GM19328 (cell line): ENCODE results near the gene KCND3.

ENCODE experiments used
- ATAC-seq: cut with Tn5 transposase; IDR thresholded peaks from one replicate; pipeline ENCODE4 v1.9.1; 2021; ENCODE audit warnings: mild to moderate bottlenecking, moderate library complexity; ENCODE audit not compliant: unreplicated experiment

Gene KCND3

DNA sequence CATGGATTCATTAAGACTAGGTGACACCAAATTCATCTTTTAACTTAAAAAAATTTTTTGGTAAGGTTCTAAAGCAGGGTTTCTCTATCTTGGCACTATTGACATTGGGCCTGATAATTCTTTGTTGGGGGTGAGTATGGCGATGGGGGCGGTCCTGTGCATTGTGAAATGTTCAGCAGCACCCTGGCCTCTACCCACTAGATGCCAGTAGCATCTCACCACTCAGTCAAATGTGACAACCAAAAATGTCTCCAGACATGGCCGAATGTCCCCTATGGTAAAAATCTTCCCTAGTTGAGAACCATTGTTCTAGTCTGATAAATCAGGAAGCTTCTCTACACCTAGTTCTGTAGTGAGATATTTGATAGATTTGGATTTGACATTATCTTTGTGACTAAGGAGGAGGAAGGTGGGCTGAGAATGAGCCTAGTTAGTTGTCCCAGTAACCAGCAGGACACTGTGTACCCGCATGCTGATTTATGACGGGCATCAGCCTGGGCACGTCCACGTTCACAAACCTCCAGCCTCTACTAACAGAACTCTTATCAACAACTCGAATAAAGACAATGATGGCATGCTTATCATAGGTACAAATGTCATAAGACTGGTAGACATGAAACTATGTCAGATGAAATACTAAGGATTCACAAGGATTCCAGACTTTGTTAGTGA, 104.6 kb downstream of the KCND3 start:
- ATAC-seq: no peak

DNA sequence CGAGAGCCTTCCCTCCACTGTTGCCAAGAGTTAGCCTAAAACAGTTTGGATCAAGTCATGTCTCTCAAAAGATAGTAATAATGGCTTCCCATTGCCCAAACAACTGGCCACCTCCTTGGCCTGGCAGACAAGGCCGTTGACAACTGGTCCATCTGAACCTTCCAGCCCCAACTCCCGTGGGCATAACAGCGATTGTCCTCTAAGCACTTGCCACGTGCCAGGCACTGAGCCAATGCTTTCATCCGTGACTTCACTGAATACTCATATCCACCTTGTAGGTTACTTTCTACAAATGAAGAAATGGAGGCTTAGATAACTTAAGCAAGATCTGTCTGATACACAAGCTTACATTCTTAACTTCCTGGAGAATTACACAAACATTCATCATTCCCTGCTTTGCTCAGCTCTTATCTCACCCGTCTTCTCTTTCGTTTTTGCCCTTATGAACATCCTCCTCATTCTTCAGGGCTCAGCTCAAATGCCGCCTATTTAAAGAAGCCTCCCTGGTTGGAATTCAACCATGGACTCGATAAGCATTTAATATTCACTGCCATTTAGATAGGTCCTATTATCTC, 106.4 kb downstream of the KCND3 start:
- no peak for ATAC-seq

DNA sequence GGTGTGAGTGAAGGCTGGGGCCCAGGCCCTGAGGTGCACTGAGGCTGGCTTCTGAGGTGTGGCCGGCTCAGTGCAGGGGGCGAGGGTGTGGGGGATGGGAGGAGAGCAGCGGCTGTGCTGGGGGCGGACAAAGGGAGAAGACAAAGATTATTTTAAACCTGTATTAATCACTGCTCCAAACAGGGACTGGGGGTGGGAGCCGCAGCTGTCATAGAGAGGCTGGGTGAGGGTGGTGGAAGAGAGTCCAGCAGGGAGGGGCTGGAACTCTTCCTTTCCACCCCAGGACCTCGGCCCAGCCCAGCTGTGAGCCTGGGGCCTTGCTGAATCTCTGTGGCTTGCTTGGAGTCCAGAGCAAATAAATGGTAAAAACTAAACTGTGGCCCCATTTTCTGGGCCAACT, 106.9 kb downstream of the KCND3 start:
- ATAC-seq: no peak

- ATAC-seq: no peak
Measured at GRCh38 chr1:111880881-111881837, 108.3 kb downstream of the KCND3 start.

GRCh38 chr1:111879081-111879480, 110.4 kb downstream of the KCND3 start:
- no peak for ATAC-seq

DNA sequence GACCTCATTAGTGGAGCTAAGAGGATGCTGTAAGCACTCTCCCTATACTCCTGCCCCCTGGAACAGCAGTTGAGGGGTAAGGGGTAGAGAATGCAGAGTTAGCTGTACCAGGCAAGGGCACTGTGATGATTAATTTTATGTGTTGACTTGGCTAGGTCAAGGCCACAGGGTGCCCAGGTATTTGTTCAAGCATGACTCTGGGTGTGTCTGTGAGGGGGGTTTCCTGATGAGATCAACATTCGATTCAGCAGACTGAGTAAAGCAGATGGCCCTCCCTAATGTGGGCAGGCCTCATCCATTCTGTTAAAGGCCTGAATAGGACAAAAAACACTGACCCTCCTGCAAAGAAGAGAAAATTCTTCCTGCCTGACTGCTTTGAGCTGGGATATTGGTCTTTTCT, 110.8 kb downstream of the KCND3 start:
- no peak for ATAC-seq

DNA sequence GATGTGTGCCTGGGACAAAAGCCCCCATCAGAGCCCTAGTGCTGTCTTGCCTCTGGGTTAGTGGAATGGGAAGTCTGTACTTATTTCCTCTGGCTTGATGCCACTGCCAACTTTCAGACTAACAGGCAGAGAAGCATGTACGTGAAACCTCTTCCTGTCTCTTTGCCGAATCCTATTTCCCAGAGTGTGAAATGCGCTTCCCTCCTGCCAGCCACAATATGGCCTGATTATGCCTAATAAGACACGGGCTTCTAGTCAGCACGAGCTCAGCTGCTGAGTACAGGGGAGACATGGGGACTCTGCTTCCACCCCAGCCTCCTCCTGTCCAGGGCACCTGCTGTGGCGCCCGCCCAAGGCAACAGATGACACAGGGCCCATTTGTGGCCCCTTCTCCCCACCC, 111.4 kb downstream of the KCND3 start:
- no peak for ATAC-seq

DNA sequence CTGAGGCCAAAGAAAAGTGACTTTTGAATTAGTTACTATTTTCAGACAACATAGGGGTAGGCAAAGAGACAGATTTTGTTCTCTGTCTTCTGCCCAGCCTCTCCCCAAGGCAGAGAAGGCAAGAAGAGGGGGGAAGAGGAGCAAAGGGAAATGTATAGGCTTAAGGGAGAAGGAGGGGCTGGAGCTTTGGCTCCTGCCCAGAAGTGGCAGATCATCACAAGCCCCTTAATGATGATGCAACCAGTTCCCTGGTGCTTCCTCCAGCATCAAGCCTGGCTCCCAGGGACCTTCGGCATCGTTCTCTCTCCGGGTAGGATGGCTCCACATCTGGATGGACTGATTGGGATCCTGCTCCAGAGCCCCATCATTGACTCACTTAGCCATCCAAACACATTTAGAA, 112.8 kb downstream of the KCND3 start:
- no peak for ATAC-seq

- no peak for ATAC-seq
Measured at GRCh38 chr1:111875640-111876039, 113.8 kb downstream of the KCND3 start.

DNA sequence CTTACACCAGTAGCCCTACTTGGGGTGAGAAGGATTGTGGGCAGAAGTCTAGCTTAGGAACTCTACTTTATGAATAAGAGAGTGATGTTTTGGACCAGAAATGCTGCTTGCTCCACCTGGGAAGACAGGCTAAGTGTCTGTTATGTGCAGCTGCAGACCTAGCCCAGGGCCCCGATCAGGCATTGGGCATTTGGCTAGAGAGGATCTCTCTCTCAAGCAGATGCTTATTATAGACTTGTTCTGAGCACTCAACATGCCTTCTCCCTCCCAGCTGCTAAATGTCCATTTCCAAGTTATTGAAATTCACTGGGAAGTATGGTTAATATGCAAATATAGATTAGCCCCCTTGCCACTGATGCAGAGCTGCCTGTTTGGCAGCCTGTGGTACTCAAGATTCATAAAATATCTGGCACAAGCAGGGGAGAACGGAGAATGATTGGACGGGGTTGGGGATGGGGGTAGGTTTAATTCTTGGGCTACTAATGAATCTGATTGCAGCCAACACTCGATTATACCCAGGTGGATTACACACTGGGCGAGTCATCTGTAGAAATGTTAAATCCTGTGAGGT, 115.9 kb downstream of the KCND3 start:
- no peak for ATAC-seq

GRCh38 chr1:111870181-111870580, 119.3 kb downstream of the KCND3 start:
- no peak for ATAC-seq

GRCh38 chr1:111867868-111868440, 121.5 kb downstream of the KCND3 start:
- no peak for ATAC-seq

DNA sequence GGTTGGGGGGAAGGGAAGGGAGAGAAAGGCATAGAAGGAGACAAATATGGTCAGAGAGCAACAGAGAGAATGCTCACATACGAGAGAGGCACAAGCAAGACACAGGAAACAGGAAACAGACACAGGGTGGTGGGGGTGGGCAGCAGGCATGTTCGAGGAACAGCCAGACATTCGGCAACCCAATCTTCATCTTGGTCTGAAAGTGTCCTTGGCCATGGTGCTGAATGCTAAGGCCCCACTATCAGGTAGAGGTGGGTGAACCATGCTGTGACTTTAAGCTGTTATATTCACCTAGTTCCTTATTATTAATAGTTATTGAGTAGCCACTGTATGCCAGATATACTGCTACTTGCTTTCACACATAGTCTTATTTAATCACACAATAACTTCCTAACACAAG, 124.6 kb downstream of the KCND3 start:
- no peak for ATAC-seq

- no peak for ATAC-seq
Measured at GRCh38 chr1:111863401-111863800, 126.1 kb downstream of the KCND3 start.

GRCh38 chr1:111862599-111862998, 126.9 kb downstream of the KCND3 start:
- ATAC-seq: no peak

DNA sequence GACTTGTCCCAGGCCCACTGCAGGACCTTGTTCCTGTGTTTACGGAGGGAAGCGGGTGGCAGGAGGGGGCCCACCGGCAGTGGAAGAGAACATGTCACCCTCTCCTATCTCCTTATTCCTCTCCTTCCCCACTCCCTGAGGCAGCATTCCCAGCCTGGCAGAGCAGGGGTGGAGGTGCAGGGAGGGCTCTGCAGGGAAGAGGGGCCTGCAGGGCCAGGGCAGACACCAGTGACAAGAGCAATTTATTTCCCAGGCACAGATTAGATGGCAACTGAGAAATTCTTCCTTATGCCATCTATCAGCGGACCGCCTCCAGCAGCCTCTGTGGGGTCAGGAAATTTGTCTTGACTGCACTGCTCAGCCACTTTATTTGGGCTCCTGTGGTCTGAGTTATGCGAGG, 127.9 kb downstream of the KCND3 start:
- ATAC-seq: no peak

DNA sequence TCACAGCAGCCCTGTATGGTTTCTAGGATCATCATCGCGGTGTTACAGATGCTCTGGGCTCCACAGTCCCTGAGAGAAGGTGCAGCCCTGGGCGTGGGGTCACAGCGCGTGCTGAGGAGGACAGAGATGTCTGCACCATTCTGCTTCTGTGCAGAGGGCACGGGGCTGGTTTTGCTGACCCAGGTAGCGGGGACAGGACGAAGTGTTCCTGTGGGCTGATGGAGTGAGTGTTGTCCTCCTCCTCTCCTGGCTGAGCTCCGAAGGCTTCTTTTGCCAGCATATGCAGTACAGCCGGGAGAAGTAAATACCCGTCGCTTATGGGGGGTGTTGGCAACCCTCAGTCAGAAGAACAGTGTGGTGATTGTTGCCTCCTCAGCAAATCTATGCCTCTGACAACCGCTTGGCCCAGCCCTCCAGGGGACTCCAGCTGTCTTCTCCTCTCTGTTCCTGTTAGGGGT, 132.2 kb downstream of the KCND3 start:
- no peak for ATAC-seq

GRCh38 chr1:111856411-111857185, 132.9 kb downstream of the KCND3 start:
- no peak for ATAC-seq

GRCh38 chr1:111855260-111855659, 134.2 kb downstream of the KCND3 start:
- no peak for ATAC-seq

- ATAC-seq: no peak
Measured at GRCh38 chr1:111852261-111852721, 137.2 kb downstream of the KCND3 start.
